IMR-90 (cell line): Measurements from ENCODE around the gene KL. TPM values are rescaled to one million over a fixed set of nuclear protein-coding genes. Genes with fewer than 3 reads are reported as not detected.

Experiments
- ATAC-seq: fragments of 200-7000 bp; cut with Tn5 transposase; 2 replicates; pipeline ENCODE4 v1.9.1; 2020; ENCODE audit warnings: low read depth, mild to moderate bottlenecking, moderate library complexity
- BruUV-seq: library from RNA; stranded (reverse); fragments of 400-500 nt; replicated peaks from 2 replicates; lab custom pipeline; 2021; lab: Mats Ljungman, UMichigan
- CTCF ChIA-PET: fragments of 300-600 bp; formaldehyde crosslinking; extraction: SDS; loops from one replicate; lab custom pipeline; 2021; ENCODE audit warnings: antibody characterized with exemption; lab: Yijun Ruan, JAX
- POLR2A ChIA-PET: fragments of 300-600 bp; sonication (Branson Sonifier 250); formaldehyde crosslinking; loops from one replicate; lab custom pipeline; 2022; ENCODE audit warnings: antibody characterized with exemption; ENCODE audit not compliant: unreplicated experiment; lab: Charles Lee
- DNase-seq: peaks from one replicate; pipeline ENCODE4 v3.0.0; 2013
- H2AFZ ChIP-seq: replicated peaks from 2 replicates; pipeline ENCODE3; 2013; ENCODE audit warnings: low read length, mild to moderate bottlenecking; ENCODE audit not compliant: poor library complexity
- H2AK5ac ChIP-seq: 2 replicates; pipeline ENCODE4 v1.6.1; 2013; ENCODE audit warnings: low read depth, low read length, inconsistent platforms
- H2AK9ac ChIP-seq: replicated peaks from 2 replicates; pipeline ENCODE3; 2013; ENCODE audit warnings: mild to moderate bottlenecking, low read depth, low read length, moderate library complexity; ENCODE audit not compliant: poor library complexity
- H2BK120ac ChIP-seq: 2 replicates; pipeline ENCODE4 v1.6.1; 2013; ENCODE audit warnings: low read depth, low read length, inconsistent platforms
- H2BK15ac ChIP-seq: 3 replicates; pipeline ENCODE4 v1.6.1; 2013; ENCODE audit warnings: low read depth, low read length, inconsistent platforms
- H2BK20ac ChIP-seq: 2 replicates; pipeline ENCODE4 v1.6.1; 2013; ENCODE audit warnings: low read depth, mild to moderate bottlenecking, inconsistent platforms, low read length, moderate library complexity
- H2BK5ac ChIP-seq: 2 replicates; pipeline ENCODE4 v1.6.1; 2013; ENCODE audit warnings: mild to moderate bottlenecking, low read depth, low read length, inconsistent platforms; ENCODE audit not compliant: poor library complexity, severe bottlenecking
- H3K14ac ChIP-seq: replicated peaks from 2 replicates; pipeline ENCODE4 v1.6.1; 2013; ENCODE audit warnings: low read depth, low read length, inconsistent platforms
- H3K18ac ChIP-seq: 2 replicates; pipeline ENCODE4 v1.6.1; 2013; ENCODE audit warnings: low read depth, low read length, control low read depth
- H3K23ac ChIP-seq: 2 replicates; pipeline ENCODE4 v1.6.1; 2013; ENCODE audit warnings: low read depth, low read length, inconsistent platforms
- H3K27ac ChIP-seq: 2 replicates; pipeline ENCODE4 v1.5.1; 2013; ENCODE audit warnings: mild to moderate bottlenecking, control low read depth, low read length; ENCODE audit not compliant: insufficient read depth
- H3K27me3 ChIP-seq: 2 replicates; pipeline ENCODE4 v1.6.1; 2013; ENCODE audit warnings: low read length; ENCODE audit not compliant: control insufficient read depth, insufficient read depth
- H3K36me3 ChIP-seq: 2 replicates; pipeline ENCODE4 v1.6.1; 2013; ENCODE audit warnings: low read length, mixed read lengths; ENCODE audit not compliant: control insufficient read depth, insufficient read depth
- H3K4ac ChIP-seq: 2 replicates; pipeline ENCODE4 v1.6.1; 2013; ENCODE audit warnings: low read depth, low read length, inconsistent platforms
- H3K4me1 ChIP-seq: 2 replicates; pipeline ENCODE4 v1.6.1; 2013; ENCODE audit warnings: low read length, mixed read lengths; ENCODE audit not compliant: control insufficient read depth, insufficient read depth
- H3K4me2 ChIP-seq: 2 replicates; pipeline ENCODE4 v1.6.1; 2013; ENCODE audit warnings: low read depth, mild to moderate bottlenecking, control low read depth, low read length, moderate library complexity
- H3K4me3 ChIP-seq: 2 replicates; pipeline ENCODE4 v1.5.1; 2013; ENCODE audit warnings: low read depth, mild to moderate bottlenecking, control low read depth, low read length, moderate library complexity; ENCODE audit not compliant: insufficient read depth
- H3K56ac ChIP-seq: 2 replicates; pipeline ENCODE4 v1.6.1; 2013; ENCODE audit warnings: low read length, inconsistent platforms; ENCODE audit not compliant: insufficient read depth; ENCODE audit errors: extremely low read depth
- H3K79me1 ChIP-seq, 2 experiments: 2 replicates each; pipeline ENCODE4 v1.6.1; 2013; ENCODE audit warnings: low read length in 2 of 2, inconsistent platforms in 1 of 2, low read depth in 1 of 2
- H3K9ac ChIP-seq: 2 replicates; pipeline ENCODE4 v1.6.1; 2013; ENCODE audit warnings: low read depth, low read length, control low read depth
- H3K9me1 ChIP-seq: 2 replicates; pipeline ENCODE4 v1.6.1; 2013; ENCODE audit warnings: low read length, inconsistent platforms; ENCODE audit not compliant: insufficient read depth
- H3K9me3 ChIP-seq: 2 replicates; pipeline ENCODE4 v1.6.1; 2013; ENCODE audit warnings: low read length; ENCODE audit not compliant: control insufficient read depth, insufficient read depth
- H4K20me1 ChIP-seq: 2 replicates; pipeline ENCODE4 v1.6.1; 2013; ENCODE audit warnings: low read length, inconsistent platforms; ENCODE audit not compliant: insufficient read depth
- H4K5ac ChIP-seq: 2 replicates; pipeline ENCODE4 v1.6.1; 2013; ENCODE audit warnings: mild to moderate bottlenecking, low read depth, low read length, control low read depth
- H4K8ac ChIP-seq, 2 experiments: 2 replicates each; pipeline ENCODE4 v1.6.1; 2013; ENCODE audit warnings: low read depth in 2 of 2, low read length in 2 of 2, control low read depth in 1 of 2, inconsistent platforms in 1 of 2
- H4K91ac ChIP-seq: 2 replicates; pipeline ENCODE4 v1.6.1; 2013; ENCODE audit warnings: low read depth, low read length, inconsistent platforms; ENCODE audit not compliant: insufficient read depth
- BHLHE40 ChIP-seq: fragments of 150-350 bp; IDR thresholded peaks from 2 replicates; pipeline ENCODE4 v1.6.1; 2016; ENCODE audit warnings: mild to moderate bottlenecking, low read depth, low read length
- CEBPB ChIP-seq: IDR thresholded peaks from 2 replicates; pipeline ENCODE4 v1.6.1; 2012; ENCODE audit warnings: low read depth, low read length, improper control_type of control experiment
- CHD1 ChIP-seq: IDR thresholded peaks from 2 replicates; pipeline ENCODE4 v1.6.1; 2012; ENCODE audit warnings: low read depth, low read length, improper control_type of control experiment
- CTCF ChIP-seq: conservative IDR thresholded peaks from 2 replicates; pipeline ENCODE4 v1.5.1; 2012; ENCODE audit warnings: mild to moderate bottlenecking, low read depth, low read length, improper control_type of control experiment
- FOS ChIP-seq: fragments of 150-350 bp; IDR thresholded peaks from 2 replicates; pipeline ENCODE4 v1.6.1; 2016; ENCODE audit warnings: low read depth, low read length
- MAFK ChIP-seq: IDR thresholded peaks from 2 replicates; pipeline ENCODE4 v1.6.1; 2012; ENCODE audit warnings: low read depth, low read length, improper control_type of control experiment
- MAZ ChIP-seq: IDR thresholded peaks from 2 replicates; pipeline ENCODE4 v1.6.1; 2012; ENCODE audit warnings: low read depth, mild to moderate bottlenecking, low read length, improper control_type of control experiment, moderate library complexity, borderline replicate concordance
- MXI1 ChIP-seq: IDR thresholded peaks from 2 replicates; pipeline ENCODE4 v1.6.1; 2012; ENCODE audit warnings: low read depth, mild to moderate bottlenecking, low read length, moderate library complexity, borderline replicate concordance
- NFE2L2 ChIP-seq: fragments of 150-350 bp; IDR thresholded peaks from 2 replicates; pipeline ENCODE4 v1.6.1; 2016; ENCODE audit warnings: low read depth, mild to moderate bottlenecking, low read length
- POLR2A ChIP-seq: IDR thresholded peaks from 2 replicates; pipeline ENCODE4 v1.6.1; 2012; ENCODE audit warnings: mild to moderate bottlenecking, low read depth, low read length
- RAD21 ChIP-seq: IDR thresholded peaks from 2 replicates; pipeline ENCODE4 v1.6.1; 2012; ENCODE audit warnings: low read length, improper control_type of control experiment
- RCOR1 ChIP-seq: IDR thresholded peaks from 2 replicates; pipeline ENCODE4 v1.6.1; 2012; ENCODE audit warnings: mild to moderate bottlenecking, low read length, improper control_type of control experiment; ENCODE audit not compliant: insufficient replicate concordance
- RFX5 ChIP-seq: IDR thresholded peaks from 2 replicates; pipeline ENCODE4 v1.8.0; 2012; ENCODE audit warnings: low read depth, mild to moderate bottlenecking, low read length, moderate library complexity
- SMC3 ChIP-seq: fragments of 150-350 bp; IDR thresholded peaks from 2 replicates; pipeline ENCODE4 v1.6.1; 2016; ENCODE audit warnings: low read depth, mild to moderate bottlenecking, antibody characterized with exemption, low read length, moderate library complexity
- WGBS, 2 experiments: methylation state at CpG; one replicate each; pipeline versions ENCODE4 v1.1.5 to v1.1.7; 2013; ENCODE audit warnings: missing lambda C conversion rate in 2 of 2; ENCODE audit not compliant: insufficient read length in 1 of 2; ENCODE audit errors: extremely low coverage in 2 of 2; 5-methylcytosine and 5-hydroxymethylcytosine counted together
- dilution Hi-C: fragments of 300-500 bp; cut with HindIII; formaldehyde crosslinking; loops from one replicate; pipeline ENCODE4 v1.14.3; 2018; ENCODE audit warnings: low sequenced_read_pairs; ENCODE audit not compliant: unreplicated experiment
- in situ Hi-C: fragments of 300-500 bp; cut with MboI; formaldehyde crosslinking; loops from 3 replicates; pipeline ENCODE4 v1.14.3; 2019; ENCODE audit warnings: low sequenced_read_pairs, inconsistent platforms, mixed read lengths
- intact Hi-C: fragments of 100-400 bp; cut with micrococcal nuclease; formaldehyde crosslinking; loops from 2 replicates; pipeline ENCODE4 v1.10.0; 2022
- polyA plus RNA-seq, 3 experiments: library from polyadenylated mRNA; depleted of rRNA; stranded (reverse); fragments of >200 nt; gene quantifications; 2 replicates each; pipeline ENCODE4 v1.2.3, GENCODE V29; 2012; ENCODE audit warnings: low replicate concordance in 1 of 3
- total RNA-seq: library from RNA; depleted of rRNA; stranded (reverse); fragments of >200 nt; gene quantifications from 2 replicates; pipeline ENCODE4 v1.2.3, GENCODE V29; 2012
- TF ChIP-seq, protein P1 (sequence below): fragments of 150-350 bp; IDR thresholded peaks from 2 replicates; pipeline ENCODE4 v1.6.1; 2016; ENCODE audit warnings: low read depth, mild to moderate bottlenecking, low read length, moderate library complexity, borderline replicate concordance
- TF ChIP-seq, protein P2 (sequence below): fragments of 150-350 bp; IDR thresholded peaks from 2 replicates; pipeline ENCODE4 v1.6.1; 2017; ENCODE audit warnings: mild to moderate bottlenecking, antibody characterized with exemption, low read length, low read depth

The KL gene
- total and polyA plus RNA-seq, 2 of the 4 experiments (the other 2 are of a cell fraction), result not detected

DNA sequence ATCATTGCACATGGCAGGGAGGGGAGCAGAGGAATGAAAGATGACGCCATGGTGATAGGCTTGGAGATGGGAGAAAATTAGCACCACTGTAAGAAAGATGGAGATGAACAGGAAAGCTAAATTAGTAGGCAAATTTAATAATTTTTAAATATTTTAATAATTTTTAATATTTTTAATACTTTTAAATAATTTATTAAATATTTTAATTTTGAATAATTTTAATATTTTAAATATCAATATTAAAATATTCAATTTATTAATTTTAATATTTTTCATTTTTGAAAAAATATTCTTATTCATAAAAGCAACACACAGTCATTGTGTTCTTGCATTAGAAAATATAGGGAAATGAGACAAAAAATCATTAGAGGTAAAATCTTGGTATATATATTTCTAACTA lies 15.9 kb upstream of the KL start:
- no peak overlapping the region for H3K56ac ChIP-seq
- no peak overlapping the region for H3K23ac ChIP-seq
- peaks cover 4% of the 10 kb centered on the region for H3K27me3 ChIP-seq
- H4K8ac ChIP-seq, result no peak overlapping the region
- H2BK15ac ChIP-seq, result no peak overlapping the region
- no peak overlapping the region for H2BK5ac ChIP-seq
- H3K9ac ChIP-seq, result no peak overlapping the region
- no peak for TF ChIP-seq CHD1
- no peak for TF ChIP-seq CEBPB
- no peak for TF ChIP-seq RFX5
- TF ChIP-seq MAZ, result no peak
- no peak for TF ChIP-seq MAFK
- TF ChIP-seq MXI1, result no peak
- no peak for TF ChIP-seq RCOR1
- TF ChIP-seq SMC3, result no peak
- TF ChIP-seq CTCF, result no peak
- no peak for TF ChIP-seq POLR2A
- TF ChIP-seq RAD21, result no peak
- TF ChIP-seq, protein P1, sequence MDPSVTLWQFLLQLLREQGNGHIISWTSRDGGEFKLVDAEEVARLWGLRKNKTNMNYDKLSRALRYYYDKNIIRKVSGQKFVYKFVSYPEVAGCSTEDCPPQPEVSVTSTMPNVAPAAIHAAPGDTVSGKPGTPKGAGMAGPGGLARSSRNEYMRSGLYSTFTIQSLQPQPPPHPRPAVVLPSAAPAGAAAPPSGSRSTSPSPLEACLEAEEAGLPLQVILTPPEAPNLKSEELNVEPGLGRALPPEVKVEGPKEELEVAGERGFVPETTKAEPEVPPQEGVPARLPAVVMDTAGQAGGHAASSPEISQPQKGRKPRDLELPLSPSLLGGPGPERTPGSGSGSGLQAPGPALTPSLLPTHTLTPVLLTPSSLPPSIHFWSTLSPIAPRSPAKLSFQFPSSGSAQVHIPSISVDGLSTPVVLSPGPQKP, result no peak
- TF ChIP-seq BHLHE40, result no peak
- TF ChIP-seq NFE2L2, result no peak
- no peak for TF ChIP-seq FOS
- TF ChIP-seq, protein P2, sequence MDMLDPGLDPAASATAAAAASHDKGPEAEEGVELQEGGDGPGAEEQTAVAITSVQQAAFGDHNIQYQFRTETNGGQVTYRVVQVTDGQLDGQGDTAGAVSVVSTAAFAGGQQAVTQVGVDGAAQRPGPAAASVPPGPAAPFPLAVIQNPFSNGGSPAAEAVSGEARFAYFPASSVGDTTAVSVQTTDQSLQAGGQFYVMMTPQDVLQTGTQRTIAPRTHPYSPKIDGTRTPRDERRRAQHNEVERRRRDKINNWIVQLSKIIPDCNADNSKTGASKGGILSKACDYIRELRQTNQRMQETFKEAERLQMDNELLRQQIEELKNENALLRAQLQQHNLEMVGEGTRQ, result no peak
- H3K14ac ChIP-seq, result no peak overlapping the region
- no peak overlapping the region for H4K5ac ChIP-seq
- no peak overlapping the region for H3K4me2 ChIP-seq
- H3K9me1 ChIP-seq, result no peaks in the 10 kb centered on the region
- ChIA-PET CTCF (no interaction called here), POLR2A (no interaction called here)
- no peak overlapping the region for H2AK5ac ChIP-seq
- no peak overlapping the region for H3K4me3 ChIP-seq
- intact Hi-C loops (no loop called here), dilution Hi-C loops (no loop called here), in situ Hi-C loops (no loop called here)
- DNase-seq (no peak), ATAC-seq (no peak)
- H2BK120ac ChIP-seq, result no peak overlapping the region
- H3K4me1 ChIP-seq, result no peaks in the 10 kb centered on the region
- no peaks in the 10 kb centered on the region for H3K9me3 ChIP-seq
- no peaks in the 10 kb centered on the region for H3K36me3 ChIP-seq
- H4K20me1 ChIP-seq, result no peaks in the 10 kb centered on the region
- no peak overlapping the region for H2AK9ac ChIP-seq
- H3K79me1 ChIP-seq, result no peaks in the 10 kb centered on the region
- no peak overlapping the region for H2AFZ ChIP-seq
- no TSS peak for BruUV-seq
- H4K91ac ChIP-seq, result no peak overlapping the region
- H2BK20ac ChIP-seq, result no peak overlapping the region
- H3K27ac ChIP-seq, result no peak overlapping the region
- H3K4ac ChIP-seq, result no peak overlapping the region
- no CpG with 5 or more reads among the region's 1 CpG for WGBS, 2 experiments
- no peak overlapping the region for H3K18ac ChIP-seq
